GM23248 (cell line): ENCODE data around the gene H6PD. TPM values are rescaled to one million over a fixed set of nuclear protein-coding genes. Genes with fewer than 3 reads are reported as not detected.

Experiments
- DNase-seq: peaks from one replicate; pipeline ENCODE4 v3.0.0-alpha.2; 2015
- H2AFZ ChIP-seq: fragments of 200-600 bp; sonication (generic); 2 replicates; pipeline ENCODE4 v1.6.1; 2016; ENCODE audit warnings: antibody characterized with exemption
- H3F3A ChIP-seq: fragments of 200-600 bp; sonication (generic); 2 replicates; pipeline ENCODE4 v1.6.1; 2016; ENCODE audit warnings: mild to moderate bottlenecking, antibody characterized with exemption, mixed run types; ENCODE audit not compliant: insufficient read depth
- H3K27ac ChIP-seq: fragments of 200-600 bp; sonication (generic); 2 replicates; pipeline ENCODE4 v1.5.1; 2016; ENCODE audit warnings: mild to moderate bottlenecking
- H3K27me3 ChIP-seq: fragments of 200-600 bp; sonication (generic); replicated peaks from 2 replicates; pipeline ENCODE4 v1.6.1; 2016; ENCODE audit warnings: mild to moderate bottlenecking; ENCODE audit not compliant: insufficient read depth
- H3K36me3 ChIP-seq: fragments of 200-600 bp; sonication (generic); 2 replicates; pipeline ENCODE4 v1.6.1; 2016; ENCODE audit warnings: low read depth, mild to moderate bottlenecking
- H3K4me1 ChIP-seq: fragments of 200-600 bp; sonication (generic); 2 replicates; pipeline ENCODE4 v1.6.1; 2016; ENCODE audit warnings: mild to moderate bottlenecking; ENCODE audit not compliant: insufficient read depth
- H3K4me2 ChIP-seq: fragments of 200-600 bp; sonication (generic); one replicate; pipeline ENCODE4 v1.6.1; 2016; ENCODE audit warnings: mild to moderate bottlenecking; ENCODE audit not compliant: unreplicated experiment
- H3K4me3 ChIP-seq: fragments of 200-600 bp; sonication (generic); 2 replicates; pipeline ENCODE4 v1.5.1; 2016; ENCODE audit warnings: mild to moderate bottlenecking
- H3K79me2 ChIP-seq: fragments of 200-600 bp; sonication (generic); 2 replicates; pipeline ENCODE4 v1.6.1; 2016; ENCODE audit warnings: mild to moderate bottlenecking; ENCODE audit not compliant: insufficient read depth
- H3K9ac ChIP-seq: fragments of 200-600 bp; sonication (generic); 2 replicates; pipeline ENCODE4 v1.6.1; 2016; ENCODE audit warnings: mild to moderate bottlenecking
- H3K9me2 ChIP-seq: fragments of 200-600 bp; sonication (generic); 2 replicates; pipeline ENCODE4 v1.6.1; 2016; ENCODE audit warnings: mixed run types, mild to moderate bottlenecking, moderate library complexity; ENCODE audit not compliant: insufficient read depth
- H3K9me3 ChIP-seq: fragments of 200-600 bp; sonication (generic); one replicate; pipeline ENCODE4 v1.6.1; 2017; ENCODE audit warnings: low read depth
- H4K20me1 ChIP-seq: fragments of 200-600 bp; sonication (generic); 2 replicates; pipeline ENCODE4 v1.6.0; 2016; ENCODE audit not compliant: insufficient read depth
- EZH2 ChIP-seq: fragments of 200-600 bp; sonication (generic); IDR thresholded peaks from 2 replicates; pipeline ENCODE4 v1.6.1; 2018; ENCODE audit warnings: antibody characterized with exemption, mild to moderate bottlenecking; ENCODE audit not compliant: insufficient read depth, poor library complexity, severe bottlenecking
- EZH2phosphoT487 ChIP-seq: fragments of 200-600 bp; sonication (generic); IDR thresholded peaks from 2 replicates; pipeline ENCODE4 v1.6.1; 2018; ENCODE audit warnings: antibody characterized with exemption, moderate library complexity, mild to moderate bottlenecking, low read depth; ENCODE audit not compliant: insufficient read depth
- WGBS, 2 experiments: methylation state at CpG; one replicate each; pipeline ENCODE4 v1.1.6; 2015 to 2017; ENCODE audit warnings: low lambda C conversion rate in 2 of 2, low coverage in 1 of 2; ENCODE audit errors: missing lambda C conversion rate in 2 of 2; 5-methylcytosine and 5-hydroxymethylcytosine counted together
- in situ Hi-C: fragments of 300-500 bp; cut with MboI; formaldehyde crosslinking; loops from 2 replicates; pipeline ENCODE4 v1.15.0; 2020
- polyA plus RNA-seq: library from polyadenylated mRNA; unstranded; fragments of >200 nt; fragmentation: Nextera tagmentation; extraction: Ambion mirVana; gene quantifications from 2 replicates; pipeline ENCODE4 v1.2.1, GENCODE V29; 2016
- total RNA-seq: library from RNA; depleted of rRNA; stranded (reverse); fragments of >200 nt; shearing (Covaris generic); gene quantifications from 2 replicates; pipeline ENCODE4 v1.2.3, GENCODE V29; 2014

The H6PD gene
- total and polyA plus RNA-seq, 2 experiments from 2014 or later: 16.1 to 29.6 TPM

DNA sequence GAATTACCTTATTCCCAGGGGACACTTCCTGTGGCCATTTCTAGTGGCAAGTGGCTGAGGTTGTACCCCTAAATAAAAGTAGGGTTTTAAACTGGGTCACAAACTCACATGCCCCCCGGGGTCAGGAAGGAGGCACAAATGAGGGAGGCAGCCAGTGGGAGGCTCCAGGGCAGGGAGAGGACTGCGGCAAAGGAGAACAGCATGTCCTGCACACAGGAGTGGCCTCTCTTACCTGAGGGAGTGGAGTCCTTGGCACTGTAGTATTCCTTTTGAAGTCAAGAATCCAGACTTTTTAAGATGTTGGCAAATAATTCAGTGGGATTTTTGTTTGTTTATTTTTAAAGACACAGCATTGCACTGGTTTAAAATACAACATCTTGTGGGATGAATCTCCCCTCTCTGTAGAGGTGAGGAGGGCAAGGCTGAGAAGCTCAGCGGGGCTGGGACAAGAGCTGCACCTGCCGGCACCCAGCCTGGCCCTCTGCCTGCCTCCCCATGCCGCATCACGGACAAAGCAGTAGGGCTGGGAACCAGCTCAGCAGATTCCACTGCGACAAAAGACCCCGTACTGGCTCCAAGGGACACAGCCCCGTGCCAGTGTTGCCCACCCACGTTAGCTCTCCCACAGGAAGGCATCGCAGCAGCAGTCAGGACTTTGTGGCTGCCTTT, 80.3 kb downstream of the H6PD start:
- Histone ChIP-seq H3F3A (peaks cover 16% of the 10 kb centered on the region; the same call in 1 of the 2 replicates), H3K9me3 (no peaks in the 10 kb centered on the region), H3K9me2 (no peaks in the 10 kb centered on the region), H3K79me2 (peaks cover 98% of the 10 kb centered on the region), H3K4me1 (peaks cover 26% of the 10 kb centered on the region), H4K20me1 (no peaks in the 10 kb centered on the region), H3K4me2 (peak overlapping the region; percentile 30), H2AFZ (no peak overlapping the region), H3K36me3 (no peaks in the 10 kb centered on the region), H3K9ac (peak overlapping the region; percentile 77), H3K27me3 (no peaks in the 10 kb centered on the region), H3K4me3 (no peak overlapping the region), H3K27ac (peak overlapping the region; percentile 74)
- no peak for DNase-seq
- in situ Hi-C loops: no loop called here
- 84 to 86% methylated on average over 11 of the region's 11 CpGs for WGBS, 2 experiments
- no peak for TF ChIP-seq EZH2phosphoT487
- TF ChIP-seq EZH2: no peak

DNA sequence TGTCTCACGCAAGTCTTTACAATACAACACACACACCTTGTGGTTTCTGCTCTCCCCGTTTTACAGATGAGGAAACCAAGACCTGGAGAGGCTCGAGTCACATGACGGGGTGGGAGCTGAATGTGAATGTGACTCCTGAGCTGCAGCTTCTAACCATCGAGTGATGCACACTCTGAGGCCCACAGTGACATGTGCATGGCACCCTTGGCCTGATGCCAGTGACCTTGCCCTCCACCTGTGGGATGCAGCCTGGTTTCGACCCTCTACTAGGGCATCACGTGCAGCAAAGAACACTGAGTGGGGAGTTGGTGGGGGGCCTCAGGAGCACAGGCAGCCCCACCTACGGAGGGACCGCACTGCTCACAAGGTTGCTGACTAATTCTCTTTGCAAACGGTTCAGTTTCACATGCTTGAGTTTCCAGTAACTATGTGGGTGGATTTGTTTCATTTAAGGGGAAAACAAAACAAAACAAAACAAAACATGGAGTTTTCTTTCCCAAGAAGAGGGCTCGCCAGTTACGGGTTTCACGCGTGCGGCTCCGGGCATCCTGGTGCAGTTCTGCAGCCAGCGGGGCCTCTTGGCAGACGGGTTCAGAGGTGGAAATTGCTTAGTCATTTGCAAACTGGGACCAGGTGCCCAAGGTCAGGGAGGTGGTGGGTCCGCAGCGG, 81.0 kb downstream of the H6PD start:
- peak overlapping the region; percentile 30 for H3K4me2 ChIP-seq
- DNase-seq: peak; percentile 95
- peak overlapping the region; percentile 77 for H3K9ac ChIP-seq
- in situ Hi-C loops: no loop called here
- WGBS, 2 experiments: 25 to 28% methylated on average over 20 of the region's 20 CpGs
- peaks cover 17% of the 10 kb centered on the region; the same call in 1 of the 2 replicates for H3F3A ChIP-seq
- no peaks in the 10 kb centered on the region for H3K9me3 ChIP-seq
- peaks cover 26% of the 10 kb centered on the region for H3K4me1 ChIP-seq
- H3K27ac ChIP-seq: peak overlapping the region; percentile 74
- H3K27me3 ChIP-seq: no peaks in the 10 kb centered on the region
- H2AFZ ChIP-seq: no peak overlapping the region
- no peaks in the 10 kb centered on the region for H4K20me1 ChIP-seq
- H3K36me3 ChIP-seq: no peaks in the 10 kb centered on the region
- no peak overlapping the region for H3K4me3 ChIP-seq
- TF ChIP-seq EZH2 (no peak), EZH2phosphoT487 (no peak)
- H3K9me2 ChIP-seq: no peaks in the 10 kb centered on the region
- H3K79me2 ChIP-seq: peaks cover 98% of the 10 kb centered on the region

GRCh38 chr1:9316080-9316444, 81.5 kb downstream of the H6PD start:
- Histone ChIP-seq H3K4me1 (peaks cover 31% of the 10 kb centered on the region), H3K9me2 (no peaks in the 10 kb centered on the region), H3K4me3 (no peak overlapping the region), H4K20me1 (no peaks in the 10 kb centered on the region), H2AFZ (no peak overlapping the region), H3K9ac (peak overlapping the region; percentile 77), H3K9me3 (no peaks in the 10 kb centered on the region), H3F3A (peaks cover 22% of the 10 kb centered on the region; the same call in 1 of the 2 replicates), H3K79me2 (peaks cover 98% of the 10 kb centered on the region), H3K4me2 (peak overlapping the region; percentile 30), H3K36me3 (no peaks in the 10 kb centered on the region), H3K27ac (peak overlapping the region; percentile 74), H3K27me3 (no peaks in the 10 kb centered on the region)
- TF ChIP-seq EZH2: no peak
- no peak for TF ChIP-seq EZH2phosphoT487
- DNase-seq: peak; percentile 41
- 24 to 35% methylated on average over 7 of the region's 7 CpGs for WGBS, 2 experiments
- in situ Hi-C loops: no loop called here

DNA sequence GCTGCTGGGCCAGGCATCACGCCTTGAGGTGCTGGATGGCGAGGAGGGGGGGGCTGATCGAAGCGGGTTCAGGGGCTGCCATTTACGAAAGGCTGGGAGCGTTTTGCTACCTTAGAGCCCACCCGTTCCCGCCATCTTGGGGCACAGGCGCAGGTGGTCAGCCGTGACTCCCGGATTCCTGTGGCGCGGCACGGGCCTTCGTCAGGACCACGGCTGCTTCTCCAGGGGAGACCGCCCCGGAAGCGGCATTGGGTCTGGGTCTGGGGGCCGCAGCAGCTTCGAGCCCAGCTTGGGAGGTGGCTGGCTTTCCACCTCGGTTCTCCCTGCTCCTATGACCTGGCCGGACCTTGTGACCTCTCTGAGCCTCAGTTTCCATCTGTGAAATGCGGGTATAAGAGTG, 81.9 kb downstream of the H6PD start:
- no peak for DNase-seq
- H3K79me2 ChIP-seq: peaks cover 97% of the 10 kb centered on the region
- H3F3A ChIP-seq: peaks cover 25% of the 10 kb centered on the region; the same call in 1 of the 2 replicates
- H3K4me1 ChIP-seq: peaks cover 35% of the 10 kb centered on the region
- TF ChIP-seq EZH2phosphoT487: no peak
- no peak for TF ChIP-seq EZH2
- in situ Hi-C loops: no loop called here
- no peaks in the 10 kb centered on the region for H3K9me2 ChIP-seq
- no peaks in the 10 kb centered on the region for H3K36me3 ChIP-seq
- H3K27me3 ChIP-seq: no peaks in the 10 kb centered on the region
- H3K4me3 ChIP-seq: no peak overlapping the region
- H3K9me3 ChIP-seq: no peaks in the 10 kb centered on the region
- H4K20me1 ChIP-seq: no peaks in the 10 kb centered on the region
- H3K4me2 ChIP-seq: no peak overlapping the region
- H3K27ac ChIP-seq: peak overlapping the region; percentile 74; the same call in 1 of the 2 replicates
- 96 to 97% methylated on average over 23 to 24 of the region's 24 CpGs for WGBS, 2 experiments
- no peak overlapping the region for H2AFZ ChIP-seq
- peak overlapping the region; percentile 77; the same call in 1 of the 2 replicates for H3K9ac ChIP-seq
